Activated CD4-positive, alpha-beta T cell treated with anti-CD3 and anti-CD28 coated beads, Interleukin-2, amount 50 U/mL, for 24 hours (primary cell): Measurements from ENCODE around the gene GJB2.

Experiments
- DNase-seq, 2 donors: peaks; one replicate each; pipeline ENCODE4 v3.0.0-alpha.2; 2020; ENCODE audit warnings: low read depth in 1 of 2, low spot score in 1 of 2

Gene GJB2

GRCh38 chr13:20192836-20193161 is at the start of gene GJB2:
TSS of gene GJB2 (minus strand) at chr13:20192938. CDS start at chr13:20189581, 3,357 bp downstream.
- no peak for DNase-seq

GRCh38 chr13:20241593-20241992 is 48.9 kb upstream of the GJB2 start:
- no peak for DNase-seq

GRCh38 chr13:20239748-20240147 is 47.0 kb upstream of the GJB2 start:
- DNase-seq = no peak

- DNase-seq = no peak
Measured at GRCh38 chr13:20232556-20233277, 40.0 kb upstream of the GJB2 start.

- no peak for DNase-seq
Measured at GRCh38 chr13:20231839-20232555, 39.3 kb upstream of the GJB2 start, which contains the start of gene GJB6. TSS of gene GJB6 (minus strand) at chr13:20232319. CDS start at chr13:20223480, 8,839 bp downstream.

- DNase-seq = no peak
Measured at GRCh38 chr13:20230913-20231838, 38.4 kb upstream of the GJB2 start.

- no peak for DNase-seq
Measured at GRCh38 chr13:20227730-20228129, 35.0 kb upstream of the GJB2 start.

GRCh38 chr13:20227288-20227687 is 34.5 kb upstream of the GJB2 start:
- no peak for DNase-seq

GRCh38 chr13:20222553-20222952 is 29.8 kb upstream of the GJB2 start:
- DNase-seq = no peak

GRCh38 chr13:20221772-20222171 is 29.0 kb upstream of the GJB2 start:
- DNase-seq = no peak

GRCh38 chr13:20219577-20219976 is 26.8 kb upstream of the GJB2 start:
- DNase-seq = no peak

GRCh38 chr13:20217168-20217567 is 24.4 kb upstream of the GJB2 start:
- DNase-seq = no peak

- DNase-seq = no peak
Measured at GRCh38 chr13:20209948-20210347, 17.2 kb upstream of the GJB2 start.

- no peak for DNase-seq
Measured at GRCh38 chr13:20206698-20207235, 14.0 kb upstream of the GJB2 start.

- no peak for DNase-seq
Measured at GRCh38 chr13:20206065-20206697, 13.4 kb upstream of the GJB2 start.

- DNase-seq = no peak
Measured at GRCh38 chr13:20198781-20199180, 6.0 kb upstream of the GJB2 start.

- DNase-seq = no peak
Measured at GRCh38 chr13:20197361-20197834, 4.7 kb upstream of the GJB2 start.

GRCh38 chr13:20195801-20196200 is 3.1 kb upstream of the GJB2 start:
- DNase-seq = no peak

GRCh38 chr13:20193907-20194631 is 1.3 kb upstream of the GJB2 start:
- no peak for DNase-seq
